OCI-M2 (cell line): ENCODE data around the gene CBS.
"Not testable (repeated sequence)": the region's sequence is repeated elsewhere in the genome, so short reads cannot be mapped to it uniquely, and the experiment has no call there.

ENCODE experiments used
- DNase-seq: peaks from one replicate; lab custom pipeline; 2025; ENCODE audit not compliant: unreplicated experiment; lab: John Stamatoyannopoulos, UW

The CBS gene

GRCh38 chr21:43075170-43076022 lies at the start of gene CBS:
Gene CBS (minus strand): TSS chr21:43075835. CDS start chr21:43072193, 3,642 bp downstream.
- DNase-seq: not testable (repeated sequence)

- not testable (repeated sequence) for DNase-seq
Observed at GRCh38 chr21:43115956-43116355, 40.3 kb upstream of the CBS start.

- not testable (repeated sequence) for DNase-seq
Observed at GRCh38 chr21:43114483-43114882, 38.8 kb upstream of the CBS start.

DNA sequence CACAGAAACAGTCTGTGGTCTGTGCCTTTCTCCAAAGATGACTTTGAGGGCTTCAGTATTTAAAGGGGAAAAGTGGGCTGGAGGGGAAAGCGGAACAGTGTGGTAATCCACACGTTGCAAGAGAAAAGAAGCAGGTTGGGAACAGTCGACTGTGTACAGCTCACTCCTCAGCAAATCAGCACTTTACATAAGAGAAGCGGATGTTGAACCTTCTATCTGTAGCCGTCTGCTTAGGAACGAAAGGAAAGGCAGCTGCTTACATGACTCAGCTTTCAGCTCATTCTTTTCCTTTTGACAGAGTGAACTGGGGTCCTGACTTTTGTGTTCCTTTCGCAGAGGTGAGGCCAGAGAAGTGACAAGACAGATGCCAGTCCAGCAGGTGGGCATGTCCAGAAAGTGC lies 33.4 kb upstream of the CBS start:
- not testable (repeated sequence) for DNase-seq

- not testable (repeated sequence) for DNase-seq
Observed at GRCh38 chr21:43108177-43108576, 32.5 kb upstream of the CBS start.

DNA sequence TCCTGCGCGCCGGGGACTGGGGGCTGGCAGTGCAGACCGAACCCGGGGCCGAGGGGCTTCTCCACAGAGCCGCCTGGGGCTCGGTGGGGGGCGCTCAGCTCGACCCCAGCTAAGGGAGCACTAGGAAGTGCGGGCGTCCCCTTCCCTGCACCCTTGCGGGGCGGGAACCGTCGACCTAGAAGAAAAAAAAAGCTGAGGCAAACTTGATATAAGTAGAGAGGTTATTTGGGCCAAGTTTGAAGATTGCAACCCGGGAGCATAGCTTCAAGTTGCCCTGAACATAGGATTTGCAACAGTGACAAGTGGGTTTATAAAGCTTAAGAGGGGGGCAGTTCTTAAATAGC lies 32.1 kb upstream of the CBS start:
- DNase-seq: not testable (repeated sequence)

- not testable (repeated sequence) for DNase-seq
Observed at GRCh38 chr21:43106965-43107793, 31.5 kb upstream of the CBS start, which contains the start of gene U2AF1. Gene U2AF1 (minus strand): TSS chr21:43107570. CDS start chr21:43107494, 76 bp downstream.

DNA sequence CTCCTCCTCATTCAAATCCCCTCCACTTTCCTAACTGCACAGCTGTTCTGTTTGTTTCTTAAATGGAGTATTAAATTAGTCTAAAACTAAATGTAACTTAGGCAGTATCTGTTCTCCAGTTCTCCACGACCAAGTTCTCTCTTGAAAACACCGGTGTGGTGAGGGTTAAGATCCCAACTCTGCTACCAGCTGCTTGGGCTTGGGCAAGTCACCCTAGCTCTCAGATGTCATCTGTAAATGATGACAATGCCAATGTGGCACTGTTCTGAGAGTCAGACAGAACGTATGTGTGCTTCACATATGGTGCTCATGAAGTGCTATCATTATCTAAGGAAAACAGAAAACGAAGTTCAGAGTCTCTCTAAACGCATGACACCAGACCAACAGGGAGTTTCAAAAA lies 29.0 kb upstream of the CBS start:
- not testable (repeated sequence) for DNase-seq

DNA sequence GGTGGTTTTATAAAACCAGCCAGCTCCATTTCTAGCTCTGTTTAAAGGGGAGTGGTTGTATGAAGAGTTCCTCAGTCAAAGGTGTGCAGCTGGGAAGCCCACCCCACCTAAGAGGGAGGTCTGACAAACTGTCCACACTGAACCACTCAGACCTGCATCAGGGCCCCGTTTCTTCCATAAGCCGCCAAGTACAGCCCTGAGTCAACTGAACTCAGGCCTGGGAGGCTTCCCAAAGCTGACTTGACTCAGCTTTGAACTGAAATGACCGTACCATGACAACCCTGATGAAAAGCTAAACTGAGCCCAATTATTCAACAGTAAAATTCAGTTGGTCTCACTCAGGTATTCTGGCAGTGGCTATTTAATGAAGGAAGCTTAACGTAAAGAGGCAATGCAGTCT lies 26.6 kb upstream of the CBS start:
- DNase-seq: not testable (repeated sequence)

DNA sequence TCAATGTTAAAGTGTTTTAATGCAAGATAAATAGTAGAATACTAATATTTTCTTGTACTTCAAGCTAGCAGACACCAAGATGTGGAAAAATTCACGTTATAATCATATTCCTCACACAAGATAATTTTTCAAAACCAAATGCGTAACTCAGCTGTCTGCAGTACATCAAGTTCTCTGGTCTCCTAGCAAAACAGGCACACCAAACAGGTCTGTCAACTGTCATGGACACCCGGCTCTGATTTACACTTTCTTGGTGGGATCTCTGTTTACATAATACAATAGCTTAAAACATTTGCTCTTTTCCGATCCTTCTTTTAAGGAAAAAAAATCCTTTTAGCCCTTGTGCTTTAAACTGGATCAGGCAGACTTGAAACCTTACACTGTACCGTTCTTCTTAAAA lies 26.0 kb upstream of the CBS start:
- not testable (repeated sequence) for DNase-seq

DNA sequence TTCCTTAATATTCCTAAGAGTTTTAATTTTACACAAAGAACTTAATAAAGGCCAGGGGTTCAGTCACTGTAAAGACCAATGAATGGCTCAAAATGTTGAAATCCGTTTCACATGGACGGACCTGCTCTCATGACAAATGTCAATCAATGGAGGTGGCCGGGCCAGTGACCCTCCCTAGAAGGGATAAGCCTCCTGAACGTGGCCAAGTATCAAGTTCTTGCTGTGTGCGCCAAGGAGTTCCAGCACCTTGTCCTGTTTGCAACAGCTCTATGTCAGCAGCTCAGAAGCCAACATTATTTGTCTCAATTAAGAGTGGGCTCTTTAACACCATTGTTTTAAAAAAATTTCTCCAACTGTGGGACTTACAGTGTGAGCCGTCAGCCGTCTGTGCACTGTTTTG lies 25.4 kb upstream of the CBS start:
- DNase-seq: not testable (repeated sequence)

GRCh38 chr21:43091979-43092614 lies 16.5 kb upstream of the CBS start:
- DNase-seq: not testable (repeated sequence)

DNA sequence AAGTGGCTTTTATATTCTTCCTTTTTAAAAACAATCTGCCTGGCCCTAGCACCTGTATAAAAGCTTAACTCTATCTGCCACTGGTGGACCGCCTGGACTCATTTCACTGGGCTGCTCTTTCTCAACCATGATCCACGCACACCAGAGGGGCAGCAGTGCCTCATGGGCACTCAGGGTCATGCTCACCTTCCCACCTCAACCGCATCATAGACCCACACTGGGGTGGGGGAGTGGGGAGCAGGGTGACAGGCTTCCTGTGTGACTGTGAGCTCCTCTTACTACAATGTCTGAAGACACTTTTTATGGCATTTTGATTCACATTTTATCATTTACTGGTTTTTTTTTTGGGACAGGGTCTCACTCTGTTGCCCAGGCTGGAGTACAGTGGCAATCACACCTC lies 15.3 kb upstream of the CBS start:
- not testable (repeated sequence) for DNase-seq

DNA sequence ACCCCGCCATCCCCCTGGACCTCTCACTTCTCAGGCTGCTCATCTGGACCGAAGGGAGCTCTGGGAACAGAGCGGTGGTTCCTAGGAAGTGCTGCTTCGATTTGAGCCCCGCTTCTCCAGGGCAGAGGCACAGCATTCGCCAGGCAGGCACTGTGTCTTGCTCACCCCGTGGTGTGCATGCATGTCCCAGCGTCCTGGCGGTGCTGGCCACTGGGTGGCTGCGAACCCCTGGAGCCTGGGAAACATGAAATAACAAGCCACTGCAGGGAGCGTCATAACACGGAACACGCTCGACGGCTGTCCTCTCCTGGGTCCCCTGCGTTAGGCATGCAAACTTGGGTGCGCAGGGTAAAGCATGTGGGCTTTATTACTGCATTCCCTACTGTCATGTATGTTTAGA lies 13.8 kb upstream of the CBS start:
- not testable (repeated sequence) for DNase-seq

DNA sequence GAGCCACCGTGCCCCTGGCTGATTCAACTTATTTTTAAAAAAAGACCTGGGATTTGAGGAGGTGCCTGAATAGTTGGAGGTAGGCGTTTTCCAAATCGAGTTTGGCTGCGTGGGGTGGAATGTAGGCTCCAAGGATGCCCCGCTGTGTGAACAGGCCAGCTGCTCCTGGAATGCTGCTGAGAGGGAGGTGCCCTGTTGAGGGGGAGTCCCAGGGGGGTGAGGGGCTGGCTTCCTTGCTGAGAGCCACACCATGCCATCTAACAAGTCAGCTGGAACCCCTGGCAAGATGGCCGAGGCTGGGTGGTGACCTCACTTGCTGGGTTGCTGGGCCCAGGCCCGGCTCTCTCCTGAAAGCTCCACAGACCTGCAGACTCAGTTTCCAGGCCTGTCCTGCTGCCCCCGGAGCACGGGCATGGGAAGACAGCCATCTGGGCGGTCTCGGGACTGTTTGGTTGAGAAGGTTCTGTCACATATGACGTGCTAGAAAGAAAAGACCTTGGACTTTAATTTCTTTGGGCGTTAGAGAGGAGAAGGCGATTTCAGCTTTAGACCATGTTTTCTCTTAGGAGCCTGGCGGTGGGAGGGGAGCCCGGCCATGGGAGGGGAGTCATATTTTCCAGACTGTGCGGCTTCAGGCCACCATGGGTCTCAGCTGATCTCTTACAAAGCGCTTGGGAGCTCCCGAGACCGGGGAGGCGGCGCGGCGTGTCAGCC lies 7.1 kb upstream of the CBS start:
- DNase-seq: not testable (repeated sequence)

DNA sequence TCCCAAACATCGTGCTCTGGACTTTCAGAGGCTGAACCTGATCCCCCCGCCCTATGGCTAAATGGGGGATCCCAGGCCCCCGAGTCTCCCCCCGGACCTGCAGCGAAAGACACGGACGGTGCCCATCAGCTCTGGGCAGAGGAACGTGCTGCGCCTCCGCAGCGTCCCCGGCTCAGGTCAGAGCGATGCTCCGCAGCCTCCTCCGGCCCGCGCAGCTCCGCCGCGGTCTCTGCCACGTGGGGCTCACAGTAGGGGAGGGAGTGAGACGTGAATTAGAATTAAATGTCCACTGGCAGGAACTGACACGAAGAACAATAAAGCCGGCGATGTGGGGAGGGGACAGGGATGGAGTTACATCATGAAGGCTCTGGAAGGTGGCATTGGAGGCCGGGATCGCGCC lies 1.0 kb upstream of the CBS start:
- not testable (repeated sequence) for DNase-seq

GRCh38 chr21:43076023-43076637 lies 495 bp upstream of the CBS start:
- DNase-seq: not testable (repeated sequence)

DNA sequence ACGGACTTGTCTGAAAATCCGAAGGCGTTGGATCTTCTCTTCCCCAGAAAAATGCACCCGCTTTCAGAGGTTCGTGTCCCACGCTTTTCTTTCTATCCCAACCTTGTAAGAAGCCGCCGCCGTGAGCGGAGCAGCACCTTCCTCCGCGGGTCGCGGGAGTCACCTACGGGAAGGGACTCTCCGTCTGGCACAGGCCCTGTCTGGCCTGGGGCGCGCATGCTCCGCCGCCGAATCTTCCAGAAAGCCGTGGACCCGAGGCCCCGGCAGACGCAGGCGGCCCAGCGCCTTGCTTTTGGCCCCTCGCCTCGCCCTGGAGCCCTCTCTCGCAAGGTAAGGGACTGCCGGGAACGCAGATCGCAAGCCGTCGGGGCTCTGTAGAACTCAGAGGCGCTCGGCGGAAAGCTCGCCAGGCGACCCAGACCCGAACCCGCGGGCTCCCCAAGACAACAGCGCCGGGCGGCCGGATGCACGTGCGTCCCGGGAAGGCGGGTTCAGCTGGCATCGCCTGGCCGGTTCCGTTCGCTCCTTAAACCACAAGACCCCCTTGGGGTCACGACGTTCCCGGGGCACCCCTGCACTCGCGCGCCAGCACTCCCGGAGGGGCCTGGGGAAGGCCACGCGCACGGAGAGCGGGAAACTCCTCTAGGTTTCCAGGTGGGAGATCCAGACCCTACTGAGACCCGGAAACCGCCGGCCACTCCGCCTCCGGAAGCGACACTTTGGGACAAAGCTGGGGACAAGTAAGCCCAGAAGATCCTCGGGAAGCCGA lies 1.1 kb downstream of the CBS start:
- not testable (repeated sequence) for DNase-seq

DNA sequence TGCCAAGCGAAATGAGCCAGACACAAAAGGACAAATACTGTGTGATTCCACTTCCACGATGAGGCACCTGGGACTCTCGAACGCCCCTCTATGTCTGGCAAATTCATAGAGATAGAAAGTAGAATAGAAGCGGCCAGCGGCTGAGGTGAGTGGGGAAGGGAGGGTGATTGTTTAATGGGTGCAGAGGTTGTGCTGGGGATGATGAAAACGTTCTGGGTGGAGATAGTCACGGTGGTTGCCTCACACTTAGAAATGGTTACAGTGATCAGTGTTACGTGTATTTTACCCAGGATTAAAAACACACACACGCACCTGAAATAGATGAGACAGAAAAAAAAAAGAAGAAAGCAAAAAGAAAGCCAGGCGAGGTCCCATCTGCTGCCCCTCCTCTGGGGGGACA lies 2.9 kb downstream of the CBS start:
- DNase-seq: not testable (repeated sequence)
